Measurements from ENCODE around the gene IGHMBP2.

Gene IGHMBP2

GRCh38 chr11:68980776-68981065, 77.0 kb downstream of the IGHMBP2 start, which contains the start of gene MRGPRD:
Gene MRGPRD, minus strand, starts transcription at chr11:68980986. Its CDS starts 0 bp downstream, at chr11:68980986.
- DNase-seq (ENCODE audit: low read depth in 2 of 2), result no peak

- DNase-seq (ENCODE audit: low read depth in 2 of 2), result no peak
Observed at GRCh38 chr11:68982134-68982533, 78.4 kb downstream of the IGHMBP2 start.

- no peak for DNase-seq (ENCODE audit: low read depth in 2 of 2)
Observed at GRCh38 chr11:68983801-68984200, 80.1 kb downstream of the IGHMBP2 start.

- DNase-seq (ENCODE audit: low read depth in 2 of 2), result no peak
Observed at GRCh38 chr11:68987211-68987610, 83.5 kb downstream of the IGHMBP2 start.

- no peak for DNase-seq (ENCODE audit: low read depth in 2 of 2)
Observed at GRCh38 chr11:68988491-68988890, 84.8 kb downstream of the IGHMBP2 start.

All from stimulated activated CD4-positive, alpha-beta T cell treated with anti-CD3 and anti-CD28 coated beads, Interleukin-1b, Interleukin-23, amount 100 ng/mL, for 1 hour (primary cell).